Kidney (tissue), 14 donors: ENCODE results near the gene KCTD21. TPM values are rescaled to one million over a fixed set of nuclear protein-coding genes. Genes with fewer than 3 reads are reported as not detected.

Source experiments
- DNase-seq, 5 donors: peaks; one replicate each; pipeline ENCODE4 v3.0.0-alpha.2; 2013 to 2020
- FAIRE-seq: peaks from 2 replicates; lab custom pipeline; 2012; peaks lifted over from hg19 to GRCh38; lab: Jason Lieb, UNC
- H3K27ac ChIP-seq, 2 donors: one replicate each; pipeline ENCODE4 v1.7.0; 2013; ENCODE audit warnings: low read depth in 2 of 2, low read length in 2 of 2, inconsistent platforms in 1 of 2
- H3K27me3 ChIP-seq: one replicate; pipeline ENCODE4 v1.7.1; 2013; ENCODE audit warnings: low read length, inconsistent platforms; ENCODE audit not compliant: control insufficient read depth, insufficient read depth
- H3K36me3 ChIP-seq, 3 donors: one replicate each; pipeline versions ENCODE4 v1.7.0 to v1.7.1; 2013; ENCODE audit warnings: low read length in 3 of 3, control low read depth in 1 of 3, inconsistent platforms in 1 of 3; ENCODE audit not compliant: insufficient read depth in 3 of 3, control insufficient read depth in 2 of 3
- H3K4me1 ChIP-seq, 3 donors: one replicate each; pipeline versions ENCODE4 v1.7.0 to v1.7.1; 2013; ENCODE audit warnings: low read length in 3 of 3, inconsistent platforms in 1 of 3, low read depth in 1 of 3; ENCODE audit not compliant: control insufficient read depth in 2 of 3, insufficient read depth in 2 of 3
- H3K4me3 ChIP-seq, 3 donors: one replicate each; pipeline versions ENCODE4 v1.7.0 to v1.8.1; 2013; ENCODE audit warnings: low read length in 3 of 3, control low read depth in 1 of 3, inconsistent platforms in 1 of 3
- H3K9ac ChIP-seq, 3 donors: one replicate each; pipeline versions ENCODE4 v1.7.0 to v1.7.1; 2013; ENCODE audit warnings: low read length in 3 of 3, control low read depth in 1 of 3, inconsistent platforms in 1 of 3
- H3K9me3 ChIP-seq, 3 donors: one replicate each; pipeline versions ENCODE4 v1.7.0 to v1.7.1; 2013; ENCODE audit warnings: low read length in 3 of 3, control low read depth in 1 of 3, inconsistent platforms in 1 of 3; ENCODE audit not compliant: control insufficient read depth in 2 of 3, insufficient read depth in 1 of 3
- CTCF ChIP-seq: IDR thresholded peaks from 3 replicates; pipeline ENCODE4 v1.5.1; 2012; ENCODE audit warnings: mild to moderate bottlenecking, moderate library complexity, borderline replicate concordance; ENCODE audit not compliant: insufficient read depth; ENCODE audit errors: extremely low read depth
- intact Hi-C: fragments of 100-400 bp; cut with DNase I; formaldehyde crosslinking; loops from one replicate; pipeline ENCODE4 v1.11.1; 2022
- polyA plus RNA-seq: library from polyadenylated mRNA; stranded (reverse); fragments of 350-450 nt; fragmentation: Illumina TruSeq; extraction: RNeasy Lipid Tissue Mini Kit (QIAGEN cat#74804); gene quantifications from one replicate; pipeline ENCODE4 v1.2.3, GENCODE V29; 2014; ENCODE audit warnings: low read depth, low replicate concordance; ENCODE audit not compliant: insufficient read depth
- total RNA-seq: library from RNA; stranded (reverse); fragmentation: NEBNext Ultra II Directional; extraction: Animal tissue kit (Norgen Biotek cat#: 25700); gene quantifications from one replicate; pipeline ENCODE4 v1.2.1, GENCODE V29; 2021
- donor health status: control.
- donor health status: control.
- donor health status: control.
- donor health status: control.
- donor health status: control.
- donor health status: DM: yes; HTN: yes; CAD: no.
- donor health status: Normal renal cell carcinoma (clear cell type).

Gene KCTD21
- total and polyA plus RNA-seq, 2 donors from 2014 or later, result 6.0 to 7.9 TPM

DNA sequence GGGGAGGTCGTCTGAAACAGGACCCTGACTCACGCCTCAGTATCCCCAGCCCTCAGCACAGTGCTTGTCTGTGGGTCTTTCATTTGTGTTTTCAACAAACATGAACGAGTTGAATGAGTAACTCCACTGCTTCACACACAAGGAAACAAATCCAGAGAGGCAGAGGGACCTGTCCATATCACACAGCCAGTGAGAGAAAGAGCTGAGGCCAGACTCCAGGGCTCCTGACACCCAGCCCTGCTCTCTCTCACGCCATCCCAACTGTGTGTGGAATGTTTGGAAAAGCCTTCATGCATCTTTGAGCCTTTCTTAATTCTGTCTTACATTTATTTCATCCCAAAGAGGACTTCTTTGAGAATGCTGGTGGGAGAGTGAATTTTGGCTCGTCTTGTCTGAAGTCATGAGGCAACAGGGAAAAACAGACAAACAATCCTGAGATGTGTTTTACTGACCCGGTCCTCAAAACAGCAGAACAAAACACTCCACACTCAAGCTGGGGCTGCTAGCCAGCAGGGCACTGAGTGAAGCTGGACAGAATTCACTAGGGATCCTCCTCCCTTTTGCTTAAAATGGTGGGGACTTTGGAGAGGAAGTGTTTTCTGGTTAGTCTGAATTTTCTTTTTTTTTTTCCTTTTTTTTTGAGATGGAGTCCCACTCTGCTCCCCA, 29.3 kb downstream of the KCTD21 start:
- Histone ChIP-seq H3K27me3 (no peaks in the 10 kb centered on the region), H3K9ac (no peak overlapping the region), H3K4me3 (no peak overlapping the region), H3K9me3 (no peaks in the 10 kb centered on the region), H3K4me1 (no peaks in the 10 kb centered on the region), H3K36me3 (no peaks in the 10 kb centered on the region), H3K27ac (no peak overlapping the region)
- DNase-seq (no peak), FAIRE-seq (no peak)
- intact Hi-C loops, result no loop called here
- no peak for TF ChIP-seq CTCF

DNA sequence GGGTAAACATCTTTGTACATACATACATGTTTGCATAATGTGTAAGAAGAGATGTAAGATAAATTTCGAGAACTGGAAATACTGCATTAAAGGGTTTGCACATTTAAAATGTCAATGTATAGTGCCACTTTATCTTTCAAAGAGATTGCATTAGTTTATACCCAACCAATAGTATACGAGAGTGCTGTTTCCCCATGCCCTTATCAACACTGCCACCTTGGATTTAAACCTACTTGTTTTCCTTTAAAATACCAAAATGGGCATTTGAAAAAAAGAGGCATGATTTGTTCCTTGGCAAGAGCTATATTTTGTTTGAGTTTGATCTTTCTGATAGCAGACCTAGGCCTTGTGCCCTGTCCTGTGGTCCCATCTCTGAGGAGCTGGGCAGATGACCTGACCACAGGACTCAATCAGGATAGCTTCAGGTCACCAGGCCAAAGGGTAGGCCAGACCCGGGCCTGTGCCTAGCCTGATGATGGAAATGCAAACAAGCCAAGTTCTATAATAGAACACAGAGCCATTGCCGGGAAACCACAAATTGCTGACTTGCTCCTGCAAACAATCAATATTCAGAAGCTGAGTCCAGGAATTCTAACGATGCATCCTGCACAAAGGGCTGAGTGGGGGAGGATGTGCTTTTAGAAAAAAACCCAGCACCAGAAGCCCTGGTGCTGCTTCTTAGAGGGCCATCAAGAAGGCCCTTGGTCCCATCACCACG, 32.1 kb downstream of the KCTD21 start:
- intact Hi-C loops, result no loop called here
- Histone ChIP-seq H3K4me3 (no peak overlapping the region), H3K27me3 (no peaks in the 10 kb centered on the region), H3K9ac (no peak overlapping the region), H3K27ac (no peak overlapping the region), H3K9me3 (no peaks in the 10 kb centered on the region), H3K36me3 (no peaks in the 10 kb centered on the region), H3K4me1 (no peaks in the 10 kb centered on the region)
- FAIRE-seq (no peak), DNase-seq (no peak)
- TF ChIP-seq CTCF, result no peak

DNA sequence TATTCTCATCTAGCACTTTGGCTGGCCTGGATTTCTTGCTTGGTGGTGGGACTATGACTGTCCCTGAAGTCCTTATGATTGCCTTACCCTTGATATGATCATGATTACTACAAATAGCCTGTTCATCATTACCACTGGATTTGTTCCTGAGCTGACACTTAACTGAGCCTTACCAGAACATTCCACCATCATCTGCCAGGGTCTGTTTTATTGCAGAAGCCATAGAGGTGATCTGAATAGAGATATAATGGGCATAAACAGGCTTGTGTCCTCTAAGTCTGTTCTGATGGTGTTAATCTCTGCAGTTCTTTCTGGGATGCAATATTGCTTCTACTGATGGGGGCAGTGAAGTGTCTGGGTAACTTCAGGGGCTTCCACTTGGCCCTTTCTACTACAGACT, 36.6 kb downstream of the KCTD21 start:
- no peak for FAIRE-seq
- Histone ChIP-seq H3K9me3 (no peaks in the 10 kb centered on the region), H3K36me3 (no peaks in the 10 kb centered on the region), H3K4me1 (no peaks in the 10 kb centered on the region), H3K27ac (no peak overlapping the region), H3K27me3 (no peaks in the 10 kb centered on the region), H3K4me3 (no peak overlapping the region), H3K9ac (no peak overlapping the region)
- intact Hi-C loops, result no loop called here
- no peak for DNase-seq
- no peak for TF ChIP-seq CTCF
